ENCODE measurements around the gene GPC1. TPM values are rescaled to one million over a fixed set of nuclear protein-coding genes. Genes with fewer than 3 reads are reported as not detected.

Gene GPC1
- polyA plus RNA-seq, 1 experiment = 46.8 TPM

- Histone ChIP-seq H3K27me3 (ENCODE audit: control insufficient read depth, insufficient read depth, low read length) (peaks cover 4% of the 10 kb centered on the region), H3K27ac (ENCODE audit: low read depth, low read length) (no peak overlapping the region), H3K4me3 (ENCODE audit: low read depth, low read length) (no peak overlapping the region), H3K9me3 (ENCODE audit: control insufficient read depth, insufficient read depth, low read length) (peaks cover 12% of the 10 kb centered on the region)
- DNase-seq (ENCODE audit: low read depth, low spot score) = no peak
- ChIA-PET CTCF (no interaction called here), POLR2A (no interaction called here)
- TF ChIP-seq CTCF (IDR thresholded peaks at IDR 0.05; ENCODE audit: low read depth, low read length) = no peak
These were observed 7.2 kb upstream of the GPC1 start for GRCh38 chr2:240428245-240428644.

GRCh38 chr2:240429341-240429871 lies 6.1 kb upstream of the GPC1 start:
- Histone ChIP-seq H3K4me3 (ENCODE audit: low read depth, low read length) (no peak overlapping the region), H3K9me3 (ENCODE audit: control insufficient read depth, insufficient read depth, low read length) (peaks cover 11% of the 10 kb centered on the region), H3K27ac (ENCODE audit: low read depth, low read length) (no peak overlapping the region), H3K27me3 (ENCODE audit: control insufficient read depth, insufficient read depth, low read length) (peaks cover 4% of the 10 kb centered on the region)
- no peak for TF ChIP-seq CTCF (IDR thresholded peaks at IDR 0.05; ENCODE audit: low read depth, low read length)
- ChIA-PET POLR2A (no interaction called here), CTCF (no interaction called here)
- DNase-seq (ENCODE audit: low read depth, low spot score) = no peak

GRCh38 chr2:240429872-240430491 lies 5.5 kb upstream of the GPC1 start:
- no peak for TF ChIP-seq CTCF (IDR thresholded peaks at IDR 0.05; ENCODE audit: low read depth, low read length)
- CTCF ChIA-PET = no interaction called here
- Histone ChIP-seq H3K9me3 (ENCODE audit: control insufficient read depth, insufficient read depth, low read length) (peaks cover 7% of the 10 kb centered on the region), H3K27me3 (ENCODE audit: control insufficient read depth, insufficient read depth, low read length) (peaks cover 4% of the 10 kb centered on the region), H3K4me3 (ENCODE audit: low read depth, low read length) (no peak overlapping the region), H3K27ac (ENCODE audit: low read depth, low read length) (no peak overlapping the region)
- DNase-seq (ENCODE audit: low read depth, low spot score) = no peak
- POLR2A ChIA-PET = no interaction called here

GRCh38 chr2:240430595-240430994 lies 4.9 kb upstream of the GPC1 start:
- Histone ChIP-seq H3K4me3 (ENCODE audit: low read depth, low read length) (no peak overlapping the region), H3K27me3 (ENCODE audit: control insufficient read depth, insufficient read depth, low read length) (peaks cover 4% of the 10 kb centered on the region), H3K27ac (ENCODE audit: low read depth, low read length) (no peak overlapping the region), H3K9me3 (ENCODE audit: control insufficient read depth, insufficient read depth, low read length) (peaks cover 4% of the 10 kb centered on the region)
- no peak for TF ChIP-seq CTCF (IDR thresholded peaks at IDR 0.05; ENCODE audit: low read depth, low read length)
- ChIA-PET CTCF (interaction anchor here (0.9 kb wide), 1 partner anchor 198 kb away, joined by 6 read pairs; no protein-coding TSS in a partner anchor), POLR2A (no interaction called here)
- no peak for DNase-seq (ENCODE audit: low read depth, low spot score)

GRCh38 chr2:240431271-240431660 lies 4.2 kb upstream of the GPC1 start:
- TF ChIP-seq CTCF (IDR thresholded peaks at IDR 0.05; ENCODE audit: low read depth, low read length) = no peak
- POLR2A ChIA-PET = no interaction called here
- peaks cover 2% of the 10 kb centered on the region for H3K27me3 ChIP-seq (ENCODE audit: control insufficient read depth, insufficient read depth, low read length)
- no peak for DNase-seq (ENCODE audit: low read depth, low spot score)
- no peak overlapping the region for H3K27ac ChIP-seq (ENCODE audit: low read depth, low read length)
- peaks cover 4% of the 10 kb centered on the region; the same call in 1 of the 2 replicates for H3K9me3 ChIP-seq (ENCODE audit: control insufficient read depth, insufficient read depth, low read length)
- CTCF ChIA-PET = interaction anchor here (0.9 kb wide), 1 partner anchor 199 kb away, joined by 6 read pairs; no protein-coding TSS in a partner anchor
- H3K4me3 ChIP-seq (ENCODE audit: low read depth, low read length) = no peak overlapping the region

Measured in AG04450 (cell line).